GM12878 (cell line): ENCODE results near the gene RARA. TPM values are rescaled to one million over a fixed set of nuclear protein-coding genes. Genes with fewer than 3 reads are reported as not detected.
A peak's percentile ranks its signal among the peaks of the same experiment; 100 is the strongest.

Experiments used
- ATF2 ChIP-seq: IDR thresholded peaks from 2 replicates; pipeline ENCODE4 v1.6.1; 2012; ENCODE audit warnings: low read length, inconsistent platforms
- ATF3 ChIP-seq: IDR thresholded peaks from 2 replicates; pipeline ENCODE4 v1.6.1; 2011; ENCODE audit warnings: low read depth, mild to moderate bottlenecking, low read length, moderate library complexity, borderline replicate concordance; ENCODE audit errors: extremely low read depth
- ATF7 ChIP-seq: fragments of 450-650 bp; IDR thresholded peaks from 2 replicates; pipeline ENCODE4 v1.6.1; 2016; ENCODE audit warnings: low read depth, mild to moderate bottlenecking
- BCLAF1 ChIP-seq: fragments of 450-650 bp; IDR thresholded peaks from 2 replicates; pipeline ENCODE4 v1.6.1; 2017; ENCODE audit warnings: antibody characterized with exemption, mild to moderate bottlenecking, moderate library complexity
- BHLHE40 ChIP-seq, 2 experiments: fragments of 450-650 bp in 1 of 2; IDR thresholded peaks; 2 replicates each; pipeline ENCODE4 v1.6.1; 2011 to 2017; ENCODE audit warnings: low read depth in 2 of 2, borderline replicate concordance in 1 of 2, improper control_type of control experiment in 1 of 2, low read length in 1 of 2, mild to moderate bottlenecking in 1 of 2
- CREM ChIP-seq: IDR thresholded peaks from 2 replicates; pipeline ENCODE4 v1.6.1; 2014; ENCODE audit warnings: antibody characterized with exemption, low read depth
- CTCF ChIP-seq, 3 experiments: IDR thresholded peaks in 2 of 3; conservative IDR thresholded peaks in 1 of 3; 2 replicates each; pipeline ENCODE4 v1.5.1; 2011; ENCODE audit warnings: low read depth in 3 of 3, low read length in 3 of 3, mild to moderate bottlenecking in 3 of 3, control low read depth in 2 of 3, moderate library complexity in 2 of 3, inconsistent platforms in 1 of 3, mixed read lengths in 1 of 3; ENCODE audit not compliant: control insufficient read depth in 2 of 3, insufficient read depth in 1 of 3; ENCODE audit errors: extremely low read depth in 1 of 3
- DPF2 ChIP-seq: fragments of 450-650 bp; IDR thresholded peaks from 2 replicates; pipeline ENCODE4 v1.6.1; 2017; ENCODE audit warnings: mild to moderate bottlenecking
- ELK1 ChIP-seq: IDR thresholded peaks from 2 replicates; pipeline ENCODE4 v1.6.1; 2012; ENCODE audit warnings: low read depth, low read length, improper control_type of control experiment
- ESRRA ChIP-seq: IDR thresholded peaks from 2 replicates; pipeline ENCODE4 v1.6.1; 2012; ENCODE audit warnings: mild to moderate bottlenecking, low read length, improper control_type of control experiment
- ETV6 ChIP-seq, 2 experiments: fragments of 450-650 bp in 1 of 2; IDR thresholded peaks in 1 of 2; conservative IDR thresholded peaks in 1 of 2; 2 replicates each; pipeline ENCODE4 v1.6.1; 2014; ENCODE audit warnings: antibody characterized with exemption in 1 of 2, borderline replicate concordance in 1 of 2, low read depth in 1 of 2, mild to moderate bottlenecking in 1 of 2, moderate library complexity in 1 of 2
- FOXK2 ChIP-seq: fragments of 450-650 bp; IDR thresholded peaks from 2 replicates; pipeline ENCODE4 v1.6.1; 2017; ENCODE audit warnings: mild to moderate bottlenecking, moderate library complexity
- HCFC1 ChIP-seq: fragments of 150-350 bp; IDR thresholded peaks from 2 replicates; pipeline ENCODE4 v1.6.1; 2014; ENCODE audit warnings: low read length
- IKZF1 ChIP-seq: fragments of 450-650 bp; conservative IDR thresholded peaks from 2 replicates; pipeline ENCODE4 v1.6.1; 2017; ENCODE audit warnings: antibody characterized with exemption, mild to moderate bottlenecking
- IKZF2 ChIP-seq, 2 experiments: fragments of 450-650 bp; IDR thresholded peaks; 2 replicates each; pipeline ENCODE4 v1.6.1; 2017; ENCODE audit warnings: mild to moderate bottlenecking in 2 of 2, moderate library complexity in 2 of 2
- JUNB ChIP-seq: IDR thresholded peaks from 2 replicates; pipeline ENCODE4 v1.6.1; 2016; ENCODE audit warnings: antibody characterized with exemption, mild to moderate bottlenecking
- NFIC ChIP-seq: IDR thresholded peaks from 2 replicates; pipeline ENCODE4 v1.6.1; 2012; ENCODE audit warnings: low read depth, mild to moderate bottlenecking, inconsistent platforms, low read length, moderate library complexity
- NR2C1 ChIP-seq: fragments of 450-650 bp; IDR thresholded peaks from 2 replicates; pipeline ENCODE4 v1.6.1; 2017; ENCODE audit warnings: antibody characterized with exemption, mild to moderate bottlenecking, moderate library complexity
- NR2F1 ChIP-seq: fragments of 450-650 bp; conservative IDR thresholded peaks from 2 replicates; pipeline ENCODE4 v1.6.1; 2017; ENCODE audit warnings: mild to moderate bottlenecking
- PBX3 ChIP-seq: IDR thresholded peaks from 2 replicates; pipeline ENCODE4 v1.6.1; 2011; ENCODE audit warnings: mild to moderate bottlenecking, low read depth, low read length, moderate library complexity; ENCODE audit not compliant: insufficient replicate concordance
- SMC3 ChIP-seq: IDR thresholded peaks from 2 replicates; pipeline ENCODE4 v1.6.1; 2011; ENCODE audit warnings: low read length, improper control_type of control experiment, borderline replicate concordance
- polyA plus RNA-seq, 11 experiments: library from polyadenylated mRNA; depleted of rRNA in 4 of 11; unstranded in 6 of 11; stranded (reverse) in 5 of 11; fragments of >200 nt; fragmentation: Nextera tagmentation in 4 of 11; fragmentation: Illumina TruSeq in 1 of 11; extraction: Ambion mirVana in 4 of 11; extraction: Trizol in 1 of 11; gene quantifications; 1 replicate in 1 of 11; 2 replicates in 10 of 11; pipeline versions ENCODE4 v1.2.1 to v1.2.3, GENCODE V29; 2011 to 2016; ENCODE audit warnings: inconsistent platforms in 2 of 11, missing spikeins in 2 of 11, low read depth in 1 of 11
- total RNA-seq, 4 experiments: library from RNA; depleted of rRNA in 3 of 4; stranded (reverse); fragments of >200 nt in 3 of 4; fragmentation: Illumina TruSeq in 1 of 4; extraction: Trizol in 1 of 4; gene quantifications; 2 replicates each; pipeline versions ENCODE4 v1.2.1 to v1.2.3, GENCODE V29; 2013 to 2021

Gene RARA
- total and polyA plus RNA-seq, 10 of the 15 experiments (the other 5 are each of a cell fraction or from before 2014, with no cell fraction given), result 0.13 to 33.6 (median 13.6) TPM

- TF ChIP-seq CTCF (IDR thresholded peaks at IDR 0.05 in 2 of 3, conservative IDR thresholded peaks at IDR 0.05 in 1 of 3; ENCODE audit: control insufficient read depth in 2 of 3, extremely low read depth in 1 of 3, insufficient read depth in 1 of 3, low read depth in 3 of 3, low read length in 3 of 3), result no peak
- no peak for TF ChIP-seq ETV6 (conservative IDR thresholded peaks at IDR 0.05 in 1 of 2, IDR thresholded peaks at IDR 0.05 in 1 of 2; ENCODE audit: borderline replicate concordance in 1 of 2, low read depth in 1 of 2)
- TF ChIP-seq IKZF1, result 0 out of 2 replicates have a peak, but pooled peaks have one; percentile 30
- TF ChIP-seq ESRRA, result no peak
- peak; percentile 58 for TF ChIP-seq JUNB
- peak in 1 of 2 experiments; percentile 44; a peak in 2 of 4 replicates for TF ChIP-seq BHLHE40 (IDR thresholded peaks at IDR 0.05; ENCODE audit: borderline replicate concordance in 1 of 2, low read depth in 2 of 2, low read length in 1 of 2)
- TF ChIP-seq HCFC1, result no peak
- peak; percentile 53; the same call in 1 of the 2 replicates for TF ChIP-seq DPF2
- TF ChIP-seq SMC3, result no peak
- no peak for TF ChIP-seq PBX3
- peak; percentile 80 for TF ChIP-seq NR2C1
- peak in 1 of 2 experiments; percentile 25; a peak in 2 of 4 replicates for TF ChIP-seq IKZF2 (IDR thresholded peaks at IDR 0.05)
- peak; percentile 95 for TF ChIP-seq NR2F1
- no peak for TF ChIP-seq CREM
- TF ChIP-seq NFIC, result no peak
- TF ChIP-seq ATF3, result no peak
- peak; percentile 92 for TF ChIP-seq ATF7
- TF ChIP-seq BCLAF1, result no peak
- no peak for TF ChIP-seq FOXK2
- no peak for TF ChIP-seq ATF2
- TF ChIP-seq ELK1, result no peak
Observed at GRCh38 chr17:40283662-40284061, 25.3 kb upstream of the RARA start (continued).
